HL-60/S4 (cell line): ENCODE measurements around the gene RAD18.

Experiments used
- in situ Hi-C: fragments of 300-500 bp; cut with MboI; formaldehyde crosslinking; loops from 2 replicates; pipeline ENCODE4 v1.14.3; 2022; ENCODE audit warnings: low sequenced_read_pairs

RAD18 gene

GRCh38 chr3:8903191-8903590, 60.1 kb downstream of the RAD18 start:
- in situ Hi-C loops, result no loop called here

GRCh38 chr3:8900869-8901268, 62.4 kb downstream of the RAD18 start:
- in situ Hi-C loops, result no loop called here

GRCh38 chr3:8899876-8900460, 63.3 kb downstream of the RAD18 start:
- in situ Hi-C loops, result no loop called here

GRCh38 chr3:8895829-8896228, 67.4 kb downstream of the RAD18 start:
- in situ Hi-C loops, result no loop called here

GRCh38 chr3:8893001-8893400, 70.3 kb downstream of the RAD18 start:
- in situ Hi-C loops, result no loop called here

GRCh38 chr3:8891774-8892173, 71.5 kb downstream of the RAD18 start:
- in situ Hi-C loops, result no loop called here

- in situ Hi-C loops, result no loop called here
Observed at GRCh38 chr3:8891303-8891702, 72.0 kb downstream of the RAD18 start.

- in situ Hi-C loops, result no loop called here
Observed at GRCh38 chr3:8888301-8888915, 74.9 kb downstream of the RAD18 start.

- in situ Hi-C loops, result no loop called here
Observed at GRCh38 chr3:8887435-8888300, 75.6 kb downstream of the RAD18 start.

GRCh38 chr3:8886546-8886945, 76.7 kb downstream of the RAD18 start:
- in situ Hi-C loops, result no loop called here

GRCh38 chr3:8885536-8886316, 77.5 kb downstream of the RAD18 start:
- in situ Hi-C loops, result no loop called here

GRCh38 chr3:8884630-8885290, 78.5 kb downstream of the RAD18 start:
- in situ Hi-C loops, result no loop called here

- in situ Hi-C loops, result no loop called here
Observed at GRCh38 chr3:8882642-8883041, 80.6 kb downstream of the RAD18 start.

GRCh38 chr3:8882171-8882593, 81.1 kb downstream of the RAD18 start:
- in situ Hi-C loops, result no loop called here

- in situ Hi-C loops, result no loop called here
Observed at GRCh38 chr3:8879347-8879944, 83.8 kb downstream of the RAD18 start.

- in situ Hi-C loops, result no loop called here
Observed at GRCh38 chr3:8875836-8876235, 87.4 kb downstream of the RAD18 start.

GRCh38 chr3:8873740-8874139, 89.5 kb downstream of the RAD18 start:
- in situ Hi-C loops, result no loop called here

- in situ Hi-C loops, result no loop called here
Observed at GRCh38 chr3:8872261-8872660, 91.0 kb downstream of the RAD18 start.

- in situ Hi-C loops, result no loop called here
Observed at GRCh38 chr3:8871306-8871705, 92.0 kb downstream of the RAD18 start.

GRCh38 chr3:8870134-8870533, 93.1 kb downstream of the RAD18 start:
- in situ Hi-C loops, result no loop called here
